Hepatocyte (in vitro differentiated cells): ENCODE data around the gene ITM2C. TPM values are rescaled to one million over a fixed set of nuclear protein-coding genes. Genes with fewer than 3 reads are reported as not detected.

ENCODE experiments used
- DNase-seq: peaks from one replicate; pipeline ENCODE4 v3.0.0-alpha.2; 2016; ENCODE audit warnings: low spot score
- H2AFZ ChIP-seq: fragments of 200-600 bp; sonication (generic); 2 replicates; pipeline ENCODE4 v1.6.0; 2016; ENCODE audit warnings: antibody characterized with exemption, mild to moderate bottlenecking
- H3K27ac ChIP-seq: fragments of 200-600 bp; sonication (generic); 2 replicates; pipeline ENCODE4 v1.5.1; 2016; ENCODE audit warnings: mild to moderate bottlenecking
- H3K27me3 ChIP-seq: fragments of 200-600 bp; sonication (generic); 2 replicates; pipeline ENCODE4 v1.6.1; 2016
- H3K36me3 ChIP-seq: fragments of 200-600 bp; sonication (generic); replicated peaks from 2 replicates; pipeline ENCODE4 v1.5.1; 2016; ENCODE audit warnings: low read depth; ENCODE audit not compliant: insufficient read depth
- H3K4me1 ChIP-seq: fragments of 200-600 bp; sonication (generic); 2 replicates; pipeline ENCODE4 v1.5.1; 2016; ENCODE audit warnings: mild to moderate bottlenecking, moderate library complexity; ENCODE audit not compliant: insufficient read depth
- H3K4me2 ChIP-seq: fragments of 200-600 bp; sonication (generic); 2 replicates; pipeline ENCODE4 v1.6.0; 2016
- H3K4me3 ChIP-seq: fragments of 200-600 bp; sonication (generic); 2 replicates; pipeline ENCODE4 v1.5.1; 2016; ENCODE audit warnings: mild to moderate bottlenecking
- H3K79me2 ChIP-seq: fragments of 200-600 bp; sonication (generic); 2 replicates; pipeline ENCODE4 v1.6.0; 2017; ENCODE audit warnings: mild to moderate bottlenecking
- H3K9me2 ChIP-seq: fragments of 200-600 bp; sonication (generic); replicated peaks from 2 replicates; pipeline ENCODE4 v1.6.0; 2017; ENCODE audit warnings: mild to moderate bottlenecking; ENCODE audit not compliant: insufficient read depth
- H3K9me3 ChIP-seq: fragments of 200-600 bp; sonication (generic); 2 replicates; pipeline ENCODE4 v1.5.1; 2016; ENCODE audit warnings: low read depth, mild to moderate bottlenecking
- H4K20me1 ChIP-seq: fragments of 200-600 bp; sonication (generic); 2 replicates; pipeline ENCODE4 v1.6.0; 2016; ENCODE audit warnings: mild to moderate bottlenecking; ENCODE audit not compliant: insufficient read depth, poor library complexity, severe bottlenecking
- EZH2 ChIP-seq: fragments of 200-600 bp; sonication (generic); IDR thresholded peaks from 2 replicates; pipeline ENCODE4 v1.6.1; 2016; ENCODE audit warnings: antibody characterized with exemption, mild to moderate bottlenecking, borderline replicate concordance
- EZH2phosphoT487 ChIP-seq: fragments of 200-600 bp; sonication (generic); IDR thresholded peaks from one replicate; pipeline ENCODE4 v1.6.1; 2018; ENCODE audit warnings: antibody characterized with exemption, mild to moderate bottlenecking, low read depth, moderate library complexity; ENCODE audit not compliant: unreplicated experiment, severe bottlenecking
- WGBS: methylation state at CpG from one replicate; pipeline ENCODE4 v1.1.6; 2016; ENCODE audit warnings: low lambda C conversion rate; ENCODE audit errors: missing lambda C conversion rate; 5-methylcytosine and 5-hydroxymethylcytosine counted together
- polyA plus RNA-seq: library from polyadenylated mRNA; unstranded; fragments of >200 nt; fragmentation: Nextera tagmentation; extraction: Ambion mirVana; gene quantifications from 2 replicates; pipeline ENCODE4 v1.2.1, GENCODE V29; 2016
- total RNA-seq: library from RNA; depleted of rRNA; stranded (reverse); fragments of >200 nt; gene quantifications from 2 replicates; pipeline ENCODE4 v1.2.3, GENCODE V29; 2014
- TF ChIP-seq, protein P1 (sequence below): fragments of 200-600 bp; sonication (generic); IDR thresholded peaks from 2 replicates; pipeline ENCODE4 v1.5.1; 2016; ENCODE audit warnings: antibody characterized with exemption, mild to moderate bottlenecking; ENCODE audit not compliant: poor library complexity

The ITM2C gene
- total and polyA plus RNA-seq, 2 experiments from 2014 or later, result 485 to 537 TPM

DNA sequence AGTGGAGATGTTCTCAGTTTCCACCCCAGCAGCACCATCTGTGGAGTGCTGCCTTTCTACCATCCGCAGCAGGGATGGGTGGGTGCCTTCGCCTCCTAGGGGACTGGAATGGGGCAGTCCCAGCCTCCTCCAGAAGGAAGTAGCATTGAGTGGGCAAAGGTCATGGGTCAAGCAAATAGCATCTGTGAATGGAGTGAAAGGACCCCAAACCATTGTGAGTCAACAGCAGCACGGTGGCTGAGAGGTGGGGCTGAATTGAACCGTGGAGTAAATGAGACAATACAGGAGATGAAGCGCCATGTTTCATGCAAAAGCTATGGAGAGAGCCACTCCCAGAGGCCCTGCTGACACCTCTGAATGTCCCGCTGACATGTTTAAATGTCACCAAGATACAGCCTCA lies 50.6 kb downstream of the ITM2C start:
- Histone ChIP-seq H3K9me2 (no peaks in the 10 kb centered on the region), H3K36me3 (no peaks in the 10 kb centered on the region), H4K20me1 (no peaks in the 10 kb centered on the region), H3K27ac (no peak overlapping the region), H3K79me2 (no peaks in the 10 kb centered on the region), H2AFZ (no peak overlapping the region), H3K4me3 (no peak overlapping the region), H3K4me2 (no peak overlapping the region), H3K9me3 (no peaks in the 10 kb centered on the region), H3K27me3 (no peaks in the 10 kb centered on the region), H3K4me1 (no peaks in the 10 kb centered on the region)
- WGBS, result 81% methylated on average over 6 of the region's 6 CpGs
- TF ChIP-seq, protein P1, sequence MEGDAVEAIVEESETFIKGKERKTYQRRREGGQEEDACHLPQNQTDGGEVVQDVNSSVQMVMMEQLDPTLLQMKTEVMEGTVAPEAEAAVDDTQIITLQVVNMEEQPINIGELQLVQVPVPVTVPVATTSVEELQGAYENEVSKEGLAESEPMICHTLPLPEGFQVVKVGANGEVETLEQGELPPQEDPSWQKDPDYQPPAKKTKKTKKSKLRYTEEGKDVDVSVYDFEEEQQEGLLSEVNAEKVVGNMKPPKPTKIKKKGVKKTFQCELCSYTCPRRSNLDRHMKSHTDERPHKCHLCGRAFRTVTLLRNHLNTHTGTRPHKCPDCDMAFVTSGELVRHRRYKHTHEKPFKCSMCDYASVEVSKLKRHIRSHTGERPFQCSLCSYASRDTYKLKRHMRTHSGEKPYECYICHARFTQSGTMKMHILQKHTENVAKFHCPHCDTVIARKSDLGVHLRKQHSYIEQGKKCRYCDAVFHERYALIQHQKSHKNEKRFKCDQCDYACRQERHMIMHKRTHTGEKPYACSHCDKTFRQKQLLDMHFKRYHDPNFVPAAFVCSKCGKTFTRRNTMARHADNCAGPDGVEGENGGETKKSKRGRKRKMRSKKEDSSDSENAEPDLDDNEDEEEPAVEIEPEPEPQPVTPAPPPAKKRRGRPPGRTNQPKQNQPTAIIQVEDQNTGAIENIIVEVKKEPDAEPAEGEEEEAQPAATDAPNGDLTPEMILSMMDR, result no peak
- TF ChIP-seq EZH2 (no peak), EZH2phosphoT487 (no peak)
- no peak for DNase-seq

DNA sequence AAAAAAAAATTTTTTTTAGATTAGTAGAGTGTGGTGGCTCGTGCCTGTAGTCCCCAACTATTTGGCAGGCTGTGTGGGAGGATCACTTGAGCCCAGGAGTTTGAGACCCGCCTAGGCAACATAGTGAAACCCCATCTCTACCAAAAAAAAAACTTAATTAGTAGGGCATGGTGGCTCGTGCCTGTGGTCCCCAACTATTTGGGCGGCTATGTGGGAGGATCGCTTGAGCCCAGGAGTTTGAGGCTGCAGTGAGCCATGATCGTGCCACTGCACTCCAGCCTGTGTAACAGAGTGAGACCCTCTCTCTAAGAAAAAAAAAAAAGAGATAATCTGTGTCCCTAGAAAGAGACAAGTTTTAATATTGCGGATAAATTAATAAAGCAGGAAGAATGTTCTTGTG lies 51.5 kb downstream of the ITM2C start:
- Histone ChIP-seq H3K9me2 (no peaks in the 10 kb centered on the region), H3K79me2 (no peaks in the 10 kb centered on the region), H4K20me1 (no peaks in the 10 kb centered on the region), H3K27me3 (no peaks in the 10 kb centered on the region), H3K36me3 (no peaks in the 10 kb centered on the region), H3K4me2 (no peak overlapping the region), H2AFZ (no peak overlapping the region), H3K4me3 (no peak overlapping the region), H3K27ac (no peak overlapping the region), H3K9me3 (no peaks in the 10 kb centered on the region), H3K4me1 (no peaks in the 10 kb centered on the region)
- WGBS, result 96% methylated on average over 7 of the region's 7 CpGs
- TF ChIP-seq, protein P1, result no peak
- TF ChIP-seq EZH2 (no peak), EZH2phosphoT487 (no peak)
- DNase-seq, result no peak

DNA sequence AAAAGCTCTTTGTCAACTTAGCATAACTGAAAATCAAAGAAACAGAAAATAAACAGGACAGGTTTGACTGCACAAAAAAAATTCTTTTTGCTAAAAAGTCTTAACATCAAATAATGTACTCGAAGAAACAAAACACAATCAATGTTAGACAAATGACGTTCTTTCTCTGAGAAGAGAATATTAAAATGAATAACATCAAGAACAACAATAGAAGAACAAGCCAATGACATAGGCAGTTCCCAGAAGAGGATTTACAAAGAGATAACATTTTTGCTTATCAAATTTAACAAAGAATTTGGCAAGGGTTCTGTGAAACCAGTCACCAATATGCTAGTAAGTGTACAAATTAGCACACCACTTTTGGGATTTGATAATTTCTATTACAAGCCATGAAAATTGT lies 54.5 kb downstream of the ITM2C start:
- Histone ChIP-seq H3K36me3 (no peaks in the 10 kb centered on the region), H3K4me2 (no peak overlapping the region), H3K9me2 (no peaks in the 10 kb centered on the region), H3K4me1 (no peaks in the 10 kb centered on the region), H3K27ac (no peak overlapping the region), H3K4me3 (no peak overlapping the region), H3K27me3 (no peaks in the 10 kb centered on the region), H4K20me1 (no peaks in the 10 kb centered on the region), H3K79me2 (no peaks in the 10 kb centered on the region), H3K9me3 (no peaks in the 10 kb centered on the region), H2AFZ (no peak overlapping the region)
- WGBS, result 86% methylated on average over 2 of the region's 2 CpGs
- TF ChIP-seq EZH2phosphoT487 (no peak), EZH2 (no peak)
- TF ChIP-seq, protein P1, result no peak
- DNase-seq, result no peak

DNA sequence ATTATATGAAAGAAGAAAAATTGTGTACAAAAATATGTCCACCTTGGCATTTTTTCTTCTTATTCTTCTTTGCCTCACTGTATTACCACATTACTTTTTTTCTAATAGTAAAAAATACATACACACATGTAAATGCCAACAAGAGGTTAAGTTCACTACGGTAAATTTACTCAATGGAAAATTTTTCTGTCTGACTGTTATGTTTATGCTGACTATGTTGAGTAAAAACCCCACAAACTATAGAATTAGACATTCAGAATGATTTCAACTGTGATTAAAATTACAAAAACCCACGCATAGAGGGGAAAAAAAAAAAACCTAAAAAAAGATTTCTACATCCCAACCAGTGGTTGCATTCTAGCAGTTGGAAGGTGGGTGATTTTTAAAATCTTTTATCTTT lies 54.9 kb downstream of the ITM2C start:
- TF ChIP-seq, protein P1, result no peak
- TF ChIP-seq EZH2phosphoT487, result no peak
- no peak for TF ChIP-seq EZH2
- Histone ChIP-seq H3K9me3 (no peaks in the 10 kb centered on the region), H3K36me3 (no peaks in the 10 kb centered on the region), H3K4me3 (no peak overlapping the region), H3K9me2 (no peaks in the 10 kb centered on the region), H3K4me2 (no peak overlapping the region), H2AFZ (no peak overlapping the region), H3K4me1 (no peaks in the 10 kb centered on the region), H3K79me2 (no peaks in the 10 kb centered on the region), H3K27me3 (no peaks in the 10 kb centered on the region), H3K27ac (no peak overlapping the region), H4K20me1 (no peaks in the 10 kb centered on the region)
- 81% methylated on average over 2 of the region's 2 CpGs for WGBS
- DNase-seq, result no peak
